SK-N-SH (cell line): Measurements from ENCODE around the gene SV2A. TPM values are rescaled to one million over a fixed set of nuclear protein-coding genes. Genes with fewer than 3 reads are reported as not detected.
A peak's percentile ranks its signal among the peaks of the same experiment; 100 is the strongest.

ENCODE experiments used
- CTCF ChIA-PET: fragments of 300-600, 350-600 bp; formaldehyde crosslinking; extraction: SDS; loops from one replicate; lab custom pipeline; 2021; lab: Yijun Ruan, JAX
- POLR2A ChIA-PET: fragments of 350-600 bp; sonication (Branson Sonifier 250); formaldehyde crosslinking; extraction: SDS; loops from one replicate; lab custom pipeline; 2020; ENCODE audit warnings: antibody characterized with exemption, inconsistent platforms; lab: Yijun Ruan, JAX
- DNase-seq: peaks from one replicate; pipeline ENCODE4 v3.0.0; 2012
- H2AFZ ChIP-seq: fragments of 200-600 bp; sonication (generic); 2 replicates; pipeline ENCODE4 v1.8.1; 2016; ENCODE audit warnings: antibody characterized with exemption, mild to moderate bottlenecking, low read depth
- H3F3A ChIP-seq: fragments of 200-600 bp; sonication (generic); replicated peaks from 2 replicates; pipeline ENCODE3; 2016; ENCODE audit warnings: antibody characterized with exemption, mild to moderate bottlenecking; ENCODE audit not compliant: insufficient read depth
- H3K27ac ChIP-seq, 2 experiments: fragments of 200-500 bp in 1 of 2; fragments of 200-600 bp in 1 of 2; sonication (Bioruptor generic) in 1 of 2; sonication (generic), shearing (Covaris generic) in 1 of 2; 2 replicates each; pipeline versions ENCODE4 v1.5.1 to v1.6.1; 2014 to 2016; ENCODE audit warnings: low read depth in 2 of 2, inconsistent platforms in 1 of 2, low read length in 1 of 2, mild to moderate bottlenecking in 1 of 2, mixed read lengths in 1 of 2
- H3K27me3 ChIP-seq: fragments of 200-600 bp; sonication (generic), shearing (Covaris generic); 2 replicates; pipeline ENCODE4 v1.6.1; 2016; ENCODE audit warnings: mixed run types; ENCODE audit not compliant: insufficient read depth
- H3K36me3 ChIP-seq, 2 experiments: fragments of 200-500 bp in 1 of 2; fragments of 200-600 bp in 1 of 2; sonication (Bioruptor generic) in 1 of 2; sonication (generic) in 1 of 2; replicated peaks in 1 of 2; 2 replicates each; pipeline versions ENCODE3 to v1.5.1; 2014 to 2016; ENCODE audit warnings: low read length in 1 of 2, mild to moderate bottlenecking in 1 of 2; ENCODE audit not compliant: insufficient read depth in 2 of 2, control insufficient read depth in 1 of 2
- H3K4me1 ChIP-seq, 2 experiments: fragments of 200-500 bp in 1 of 2; fragments of 200-600 bp in 1 of 2; sonication (Bioruptor generic) in 1 of 2; sonication (generic), shearing (Covaris generic) in 1 of 2; 2 replicates each; pipeline versions ENCODE4 v1.5.1 to v1.6.1; 2014 to 2016; ENCODE audit warnings: low read depth in 1 of 2, low read length in 1 of 2, mixed run types in 1 of 2; ENCODE audit not compliant: insufficient read depth in 2 of 2, control insufficient read depth in 1 of 2
- H3K4me2 ChIP-seq: fragments of 200-600 bp; sonication (generic), shearing (Covaris generic); 2 replicates; pipeline ENCODE4 v1.6.1; 2017; ENCODE audit warnings: mixed run types
- H3K4me3 ChIP-seq, 2 experiments: fragments of 200-500 bp in 1 of 2; fragments of 200-600 bp in 1 of 2; sonication (Bioruptor generic) in 1 of 2; sonication (generic), shearing (Covaris generic) in 1 of 2; 2 replicates each; pipeline versions ENCODE4 v1.5.1 to v1.8.1; 2014 to 2016; ENCODE audit warnings: low read depth in 2 of 2, inconsistent platforms in 1 of 2, low read length in 1 of 2, mild to moderate bottlenecking in 1 of 2, mixed read lengths in 1 of 2, moderate library complexity in 1 of 2
- H3K79me2 ChIP-seq: fragments of 200-600 bp; sonication (generic); 2 replicates; pipeline ENCODE4 v1.8.1; 2017; ENCODE audit warnings: mild to moderate bottlenecking; ENCODE audit not compliant: insufficient read depth
- H3K9ac ChIP-seq: fragments of 200-600 bp; sonication (generic); 2 replicates; pipeline ENCODE4 v1.6.1; 2017; ENCODE audit warnings: mixed run types
- H3K9me2 ChIP-seq: fragments of 200-600 bp; sonication (generic); 2 replicates; pipeline ENCODE4 v1.6.1; 2017; ENCODE audit warnings: mixed run types
- H3K9me3 ChIP-seq: fragments of 200-600 bp; sonication (generic); 2 replicates; pipeline ENCODE4 v1.6.1; 2017; ENCODE audit warnings: mixed run types, mild to moderate bottlenecking, moderate library complexity
- H4K20me1 ChIP-seq: fragments of 200-600 bp; sonication (generic); 2 replicates; pipeline ENCODE4 v1.6.1; 2017; ENCODE audit warnings: mild to moderate bottlenecking, mixed run types; ENCODE audit not compliant: insufficient read depth
- CHD2 ChIP-seq: fragments of 150-350 bp; IDR thresholded peaks from 2 replicates; pipeline ENCODE4 v1.6.1; 2018; ENCODE audit warnings: low read length; ENCODE audit not compliant: partially characterized antibody
- CTCF ChIP-seq: fragments of 200-600 bp; sonication (generic); IDR thresholded peaks from 2 replicates; pipeline ENCODE4 v1.6.1; 2017; ENCODE audit warnings: antibody characterized with exemption, mild to moderate bottlenecking, moderate library complexity
- ELF1 ChIP-seq: IDR thresholded peaks from 2 replicates; pipeline ENCODE4 v1.4.0; 2012
- JUND ChIP-seq: IDR thresholded peaks from 2 replicates; pipeline ENCODE4 v1.4.0; 2012
- NRF1 ChIP-seq: IDR thresholded peaks from 2 replicates; pipeline ENCODE4 v1.6.1; 2012; ENCODE audit warnings: low read depth, mild to moderate bottlenecking, low read length
- RXRA ChIP-seq: IDR thresholded peaks from 2 replicates; pipeline ENCODE4 v1.4.0; 2012; ENCODE audit warnings: low read depth, mild to moderate bottlenecking, borderline replicate concordance
- WGBS: methylation state at CpG from one replicate; pipeline ENCODE4 v1.1.6; 2017; ENCODE audit warnings: low lambda C conversion rate; 5-methylcytosine and 5-hydroxymethylcytosine counted together
- polyA plus RNA-seq, 3 experiments: library from polyadenylated mRNA; depleted of rRNA; stranded (reverse); fragments of >200 nt; gene quantifications; 2 replicates each; pipeline ENCODE4 v1.2.3, GENCODE V29; 2012
- TF ChIP-seq, protein P1 (sequence below): IDR thresholded peaks from 2 replicates; pipeline ENCODE4 v1.4.0; 2012; ENCODE audit warnings: low read depth, borderline replicate concordance

SV2A gene
- polyA plus RNA-seq, 1 of the 3 experiments (the other 2 are of a cell fraction): 22.7 TPM

- Histone ChIP-seq H3K27ac (no peak overlapping the region), H3K9ac (no peak overlapping the region), H3K36me3 (no peaks in the 10 kb centered on the region), H2AFZ (no peak overlapping the region), H3K9me3 (no peaks in the 10 kb centered on the region), H4K20me1 (no peaks in the 10 kb centered on the region), H3K9me2 (no peaks in the 10 kb centered on the region), H3K4me1 (peaks cover 0 to 16% of the 10 kb centered on the region in 2 experiments; a peak in 1 of 4 replicates), H3F3A (peaks cover 6% of the 10 kb centered on the region), H3K4me3 (no peak overlapping the region), H3K79me2 (no peaks in the 10 kb centered on the region), H3K27me3 (no peaks in the 10 kb centered on the region), H3K4me2 (no peak overlapping the region)
- no peak for TF ChIP-seq NRF1
- TF ChIP-seq CTCF: no peak
- TF ChIP-seq RXRA: no peak
- whole genome bisulfite sequencing: 58% methylated on average over 4 of the region's 4 CpGs
- POLR2A ChIA-PET: no interaction called here
- CTCF ChIA-PET: interaction anchor here (1.3 kb wide), 1 partner anchor 8 kb away, joined by 5 read pairs; no protein-coding TSS in a partner anchor
- DNase-seq: no peak
Observed at GRCh38 chr1:149896575-149896974, 21.1 kb downstream of the SV2A start.

DNA sequence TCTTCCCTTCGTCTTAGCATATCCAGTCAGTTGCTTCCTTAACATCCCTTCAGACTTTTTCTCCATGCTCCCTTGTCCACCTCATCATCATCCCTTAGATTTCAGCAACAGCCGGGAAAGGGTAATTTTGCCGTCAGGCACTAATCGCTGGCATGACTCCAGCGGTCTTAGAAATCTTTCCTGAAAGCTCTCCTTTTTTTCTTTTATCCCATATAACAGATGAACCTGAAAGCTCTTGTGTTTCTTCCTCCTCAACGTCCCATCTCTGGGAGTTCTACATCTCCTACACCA lies 28.7 kb downstream of the SV2A start:
- H3K27ac ChIP-seq: peak overlapping the region; percentile 98 to 100
- peak overlapping the region; percentile 73 to 80 for H3K4me3 ChIP-seq
- H3K79me2 ChIP-seq: peaks cover 17% of the 10 kb centered on the region
- H3K9me2 ChIP-seq: no peaks in the 10 kb centered on the region
- 7% methylated on average over 6 of the region's 6 CpGs for WGBS
- peak overlapping the region; percentile 88 for H2AFZ ChIP-seq
- H3F3A ChIP-seq: peaks cover 43% of the 10 kb centered on the region
- H3K9ac ChIP-seq: peak overlapping the region; percentile 79
- no peaks in the 10 kb centered on the region for H3K36me3 ChIP-seq
- ChIA-PET POLR2A (interaction anchor here (0.6 to 4.4 kb wide), 10 partner anchors 10 to 298 kb away, joined by 3 to 34 read pairs (median 11); partner anchors contain the start of genes BOLA1 and SV2A), CTCF (interaction anchor here (0.6 to 3.6 kb wide), 20 partner anchors 8 to 302 kb away, joined by 3 to 33 read pairs (median 4); partner anchors contain the start of genes BOLA1, SF3B4 and VPS45)
- peaks cover 6 to 14% of the 10 kb centered on the region in 2 experiments; a peak in 3 of 4 replicates for H3K4me1 ChIP-seq
- TF ChIP-seq CHD2 (no peak), JUND (no peak), ELF1 (no peak)
- TF ChIP-seq, protein P1, sequence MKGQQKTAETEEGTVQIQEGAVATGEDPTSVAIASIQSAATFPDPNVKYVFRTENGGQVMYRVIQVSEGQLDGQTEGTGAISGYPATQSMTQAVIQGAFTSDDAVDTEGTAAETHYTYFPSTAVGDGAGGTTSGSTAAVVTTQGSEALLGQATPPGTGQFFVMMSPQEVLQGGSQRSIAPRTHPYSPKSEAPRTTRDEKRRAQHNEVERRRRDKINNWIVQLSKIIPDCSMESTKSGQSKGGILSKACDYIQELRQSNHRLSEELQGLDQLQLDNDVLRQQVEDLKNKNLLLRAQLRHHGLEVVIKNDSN: no peak
- TF ChIP-seq, all 33 proteins: peak for 0
- Histone ChIP-seq H3K4me2 (peak overlapping the region; percentile 80), H3K27me3 (no peaks in the 10 kb centered on the region), H3K9me3 (no peaks in the 10 kb centered on the region), H4K20me1 (peaks cover 20% of the 10 kb centered on the region; the same call in 1 of the 2 replicates)
- DNase-seq: no peak
